ENCODE measurements around the gene TCTN2.

- TF ChIP-seq EZH2 (IDR thresholded peaks at IDR 0.05; ENCODE audit: low read depth, unreplicated experiment) (no peak), CTCF (conservative IDR thresholded peaks at IDR 0.05; ENCODE audit: low read depth in 2 of 2) (no peak), STAT1 (IDR thresholded peaks at IDR 0.05; ENCODE audit: unreplicated experiment) (no peak), REST (IDR thresholded peaks at IDR 0.05; ENCODE audit: unreplicated experiment) (no peak), POLR2AphosphoS5 (IDR thresholded peaks at IDR 0.05; ENCODE audit: low read depth) (no peak)
These were observed 15.5 kb upstream of the TCTN2 start for GRCh38 chr12:123655420-123655819.

All from GM23338 (cell line).